Ovary (tissue), 9 donors: ENCODE results near the gene SEH1L. TPM values are rescaled to one million over a fixed set of nuclear protein-coding genes. Genes with fewer than 3 reads are reported as not detected.

Experiments used
- DNase-seq, 5 donors: peaks; one replicate each; pipeline ENCODE4 v3.0.0-alpha.2; 2019 to 2020
- H3K27ac ChIP-seq, 2 donors: fragments of 200-600 bp; one replicate each; pipeline versions ENCODE4 v1.5.1 to v1.8.0; 2019 to 2022
- H3K27me3 ChIP-seq: fragments of 200-600 bp; one replicate; pipeline ENCODE4 v1.8.0; 2022
- H3K36me3 ChIP-seq: fragments of 200-600 bp; sonication (generic); one replicate; pipeline ENCODE4 v1.5.1; 2019
- H3K4me1 ChIP-seq: one replicate; pipeline ENCODE4 v1.8.1; 2013; ENCODE audit warnings: mild to moderate bottlenecking, moderate library complexity; ENCODE audit not compliant: insufficient read depth
- H3K4me3 ChIP-seq: fragments of 200-600 bp; sonication (generic); one replicate; pipeline ENCODE4 v1.5.1; 2017
- H3K9me3 ChIP-seq, 2 donors: fragments of 200-600 bp in 1 of 2; sonication (generic) in 1 of 2; one replicate each; pipeline versions ENCODE4 v1.5.1 to v1.8.1; 2013 to 2019; ENCODE audit warnings: mild to moderate bottlenecking in 1 of 2, moderate library complexity in 1 of 2
- CTCF ChIP-seq, 3 donors: fragments of 450-650 bp in 2 of 3; fragments of 200-600 bp in 1 of 3; IDR thresholded peaks; one replicate each; pipeline versions ENCODE4 v1.5.1 to v1.8.0; 2016 to 2022; ENCODE audit warnings: antibody characterized with exemption in 3 of 3, mild to moderate bottlenecking in 1 of 3
- EP300 ChIP-seq: sonication (generic); formaldehyde crosslinking; IDR thresholded peaks from one replicate; pipeline ENCODE4 v1.6.1; 2017; ENCODE audit warnings: antibody characterized with exemption
- POLR2A ChIP-seq: fragments of 450-650 bp; IDR thresholded peaks from one replicate; pipeline ENCODE4 v1.6.1; 2017; ENCODE audit warnings: antibody characterized with exemption, mild to moderate bottlenecking, moderate library complexity
- WGBS, 3 donors: extraction: QIAGEN DNeasy Blood & Tissue Kit in 1 of 3; methylation state at CpG; one replicate each; pipeline versions ENCODE4 v1.1.5 to v1.1.7; 2013 to 2017; 5-methylcytosine and 5-hydroxymethylcytosine counted together
- intact Hi-C, 4 donors: fragments of 100-400 bp; cut with DNase I; formaldehyde crosslinking; loops; one replicate each; pipeline versions ENCODE4 v1.11.0 to v1.15.1; 2022 to 2023
- polyA plus RNA-seq, 2 donors: library from polyadenylated mRNA; stranded (reverse); fragments of 200-250 nt in 1 of 2; fragments of 350-450 nt in 1 of 2; fragmentation: Illumina TruSeq in 1 of 2; extraction: RNeasy Lipid Tissue Mini Kit (QIAGEN cat#74804) in 1 of 2; gene quantifications; one replicate each; pipeline ENCODE4 v1.2.3, GENCODE V29; 2013 to 2014
- total RNA-seq, 7 donors: library from RNA; depleted of rRNA in 2 of 7; stranded (reverse); fragments of >200 nt in 2 of 7; fragmentation: NEBNext Ultra II Directional in 3 of 7; extraction: Animal tissue kit (Norgen Biotek cat#: 25700) in 3 of 7; gene quantifications; one replicate each; pipeline versions ENCODE4 v1.1.0 to v1.2.4, GENCODE V29; 2016 to 2023
- donor health status: DM: no; HTN: no; CAD: no; lungs with moderate emphysema.
- donor health status: DM: no; HTN: no; CAD: no.
- donor health status: Bipolar disorder and iron deficiency.
- donor health status: DM: yes; HTN: yes; CAD: no.
- donor health status: DM: no; HTN: no; CAD: no.
- donor health status: DM: yes; HTN: yes; CAD: no.

Gene SEH1L
- total and polyA plus RNA-seq, 9 donors, result 12.3 to 56.1 (median 35.7) TPM

GRCh38 chr18:12928206-12928605, 19.6 kb upstream of the SEH1L start:
- Histone ChIP-seq H3K9me3 (no peaks in the 10 kb centered on the region), H3K4me3 (no peak overlapping the region), H3K4me1 (no peaks in the 10 kb centered on the region), H3K36me3 (no peaks in the 10 kb centered on the region), H3K27me3 (no peaks in the 10 kb centered on the region), H3K27ac (no peak overlapping the region)
- DNase-seq, result no peak
- TF ChIP-seq POLR2A (no peak), CTCF (IDR thresholded peaks at IDR 0.05) (no peak), EP300 (no peak)
- intact Hi-C loops, result loop anchor here in 1 of 4 donors (5.0 kb wide), 1 partner anchor 186 kb away; no protein-coding TSS in a partner anchor
- WGBS, 3 donors, result 66 to 81% (median 76%) methylated on average over 4 of the region's 4 CpGs

- Histone ChIP-seq H3K27me3 (no peaks in the 10 kb centered on the region), H3K4me1 (no peaks in the 10 kb centered on the region), H3K36me3 (no peaks in the 10 kb centered on the region), H3K9me3 (no peaks in the 10 kb centered on the region), H3K4me3 (no peak overlapping the region), H3K27ac (no peak overlapping the region)
- intact Hi-C loops, result loop anchor here in 1 of 4 donors (5.0 kb wide), 1 partner anchor 186 kb away; no protein-coding TSS in a partner anchor
- DNase-seq, result no peak
- TF ChIP-seq CTCF (IDR thresholded peaks at IDR 0.05), result no peak
- no peak for TF ChIP-seq EP300
- no peak for TF ChIP-seq POLR2A
- WGBS, 3 donors, result 71 to 76% (median 72%) methylated on average over 5 of the region's 5 CpGs
These were observed 19.2 kb upstream of the SEH1L start for GRCh38 chr18:12928641-12929040.

GRCh38 chr18:12929477-12930083, 18.2 kb upstream of the SEH1L start:
- Histone ChIP-seq H3K9me3 (no peaks in the 10 kb centered on the region), H3K4me1 (peaks cover 1% of the 10 kb centered on the region), H3K4me3 (no peak overlapping the region), H3K36me3 (no peaks in the 10 kb centered on the region), H3K27me3 (no peaks in the 10 kb centered on the region), H3K27ac (no peak overlapping the region)
- no peak for DNase-seq
- WGBS, 3 donors, result 79 to 89% (median 85%) methylated on average over 5 of the region's 5 CpGs
- intact Hi-C loops, result loop anchor here (5.0 kb wide), 3 partner anchors 42 to 202 kb away; no protein-coding TSS in a partner anchor
- no peak for TF ChIP-seq EP300
- TF ChIP-seq CTCF (IDR thresholded peaks at IDR 0.05), result no peak
- TF ChIP-seq POLR2A, result no peak

GRCh38 chr18:12930376-12930775, 17.4 kb upstream of the SEH1L start:
- intact Hi-C loops, result loop anchor here in 3 of 4 donors (5.0 kb wide), 3 partner anchors 43 to 203 kb away; no protein-coding TSS in a partner anchor
- no peaks in the 10 kb centered on the region for H3K36me3 ChIP-seq
- WGBS, 3 donors, result 81 to 90% (median 86%) methylated on average over 3 of the region's 3 CpGs
- H3K4me3 ChIP-seq, result no peak overlapping the region
- TF ChIP-seq CTCF (IDR thresholded peaks at IDR 0.05), result no peak
- no peak for TF ChIP-seq POLR2A
- no peak for TF ChIP-seq EP300
- no peaks in the 10 kb centered on the region for H3K9me3 ChIP-seq
- DNase-seq, result no peak
- no peaks in the 10 kb centered on the region for H3K27me3 ChIP-seq
- peaks cover 1% of the 10 kb centered on the region for H3K4me1 ChIP-seq
- H3K27ac ChIP-seq, result no peak overlapping the region
